ENCODE data around the gene PARD3B.
"Not testable (repeated sequence)": the region's sequence is repeated elsewhere in the genome, so short reads cannot be mapped to it uniquely, and the experiment has no call there.

DNA sequence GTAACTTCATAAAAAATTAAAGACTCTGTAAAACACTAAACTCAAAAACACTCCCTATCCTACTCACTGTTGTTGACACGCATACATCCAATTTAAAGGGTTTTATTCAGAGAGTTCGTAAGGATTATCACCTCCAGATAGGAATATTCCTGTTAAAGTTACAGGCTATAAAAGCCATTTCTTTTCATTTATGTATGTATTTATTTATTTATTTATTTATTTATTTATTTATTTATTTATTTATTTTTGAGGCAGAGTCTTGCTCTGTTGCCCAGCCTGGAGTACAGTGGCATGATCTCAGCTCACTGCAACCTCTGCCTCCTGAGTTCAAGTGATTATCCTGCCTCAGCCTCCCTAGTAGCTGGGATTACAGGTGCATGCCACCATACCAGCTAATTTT lies 948.3 kb downstream of the PARD3B start:
- TF ChIP-seq, protein P1, sequence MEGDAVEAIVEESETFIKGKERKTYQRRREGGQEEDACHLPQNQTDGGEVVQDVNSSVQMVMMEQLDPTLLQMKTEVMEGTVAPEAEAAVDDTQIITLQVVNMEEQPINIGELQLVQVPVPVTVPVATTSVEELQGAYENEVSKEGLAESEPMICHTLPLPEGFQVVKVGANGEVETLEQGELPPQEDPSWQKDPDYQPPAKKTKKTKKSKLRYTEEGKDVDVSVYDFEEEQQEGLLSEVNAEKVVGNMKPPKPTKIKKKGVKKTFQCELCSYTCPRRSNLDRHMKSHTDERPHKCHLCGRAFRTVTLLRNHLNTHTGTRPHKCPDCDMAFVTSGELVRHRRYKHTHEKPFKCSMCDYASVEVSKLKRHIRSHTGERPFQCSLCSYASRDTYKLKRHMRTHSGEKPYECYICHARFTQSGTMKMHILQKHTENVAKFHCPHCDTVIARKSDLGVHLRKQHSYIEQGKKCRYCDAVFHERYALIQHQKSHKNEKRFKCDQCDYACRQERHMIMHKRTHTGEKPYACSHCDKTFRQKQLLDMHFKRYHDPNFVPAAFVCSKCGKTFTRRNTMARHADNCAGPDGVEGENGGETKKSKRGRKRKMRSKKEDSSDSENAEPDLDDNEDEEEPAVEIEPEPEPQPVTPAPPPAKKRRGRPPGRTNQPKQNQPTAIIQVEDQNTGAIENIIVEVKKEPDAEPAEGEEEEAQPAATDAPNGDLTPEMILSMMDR (IDR thresholded peaks at IDR 0.05; ENCODE audit: borderline replicate concordance, extremely low read depth, low read length, poor library complexity, severe bottlenecking), result not testable (repeated sequence)
- not testable (repeated sequence) for TF ChIP-seq EZH2 (IDR thresholded peaks at IDR 0.05; ENCODE audit: borderline replicate concordance, low read depth, low read length, severe bottlenecking)

Data from DND-41 (cell line).